ENCODE data around the gene ATG2A. TPM values are rescaled to one million over a fixed set of nuclear protein-coding genes. Genes with fewer than 3 reads are reported as not detected.
A peak's percentile ranks its signal among the peaks of the same experiment; 100 is the strongest.

ATG2A gene
- total and polyA plus RNA-seq, 9 of the 15 experiments (the other 6 are each of a cell fraction or from before 2014, with no cell fraction given), result 0.25 to 45.9 (median 5.2) TPM

DNA sequence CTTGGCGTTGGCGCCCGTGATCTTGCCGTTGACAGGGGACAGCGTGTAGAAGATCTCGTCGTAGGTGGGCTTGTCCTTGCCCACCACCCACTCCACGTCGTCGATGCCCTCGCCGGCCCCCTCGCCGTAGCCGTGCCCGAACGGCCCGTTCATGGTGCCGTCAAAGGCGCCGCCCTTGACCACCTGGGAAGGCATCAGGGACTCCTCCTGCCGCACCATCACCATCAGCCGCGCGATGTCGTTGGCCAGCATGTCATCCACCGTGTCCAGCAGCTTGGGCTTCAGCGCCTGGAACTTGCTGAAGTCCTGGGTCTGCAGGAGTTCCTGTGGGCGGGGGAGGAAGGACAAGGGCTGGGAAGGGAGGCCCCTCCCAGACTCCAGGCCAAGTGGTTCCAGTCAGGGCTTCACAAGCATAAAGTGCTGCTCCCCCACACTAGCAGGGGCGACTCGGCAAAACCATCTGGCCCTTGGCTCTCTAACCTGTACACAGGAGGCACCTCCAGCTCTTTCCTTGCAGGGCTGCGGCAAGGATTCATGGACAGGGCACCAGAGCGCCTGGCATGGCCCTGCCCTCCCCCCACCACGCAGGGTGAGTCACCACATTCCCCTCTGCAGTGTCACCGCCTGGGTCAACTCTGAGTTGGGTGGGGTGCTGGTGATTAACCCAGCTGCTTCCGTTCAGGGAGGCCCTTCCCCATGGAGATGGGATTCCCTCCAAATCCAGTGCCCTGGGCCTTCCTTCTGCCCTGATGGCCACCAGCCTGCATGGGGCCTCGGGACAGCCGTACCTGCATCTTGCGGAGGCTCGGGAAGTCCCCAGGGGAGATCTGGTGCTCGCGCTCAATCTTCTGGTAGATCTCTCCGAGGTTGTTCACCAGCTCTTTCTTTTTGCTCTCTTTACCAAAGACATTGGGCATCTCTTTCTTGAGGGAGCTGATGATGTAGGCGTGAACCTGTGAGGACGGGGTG, 62.2 kb downstream of the ATG2A start (continued):
- TF ChIP-seq NONO (IDR thresholded peaks at IDR 0.05; ENCODE audit: low read depth in 2 of 2, low read length in 1 of 2) (peak in 1 of 2 experiments; percentile 52; a peak in 1 of 4 replicates), KLF13 (tag; IDR thresholded peaks at IDR 0.05; ENCODE audit: borderline replicate concordance, low read depth) (no peak), PHB (CRISPR knock-in tag; IDR thresholded peaks at IDR 0.05) (no peak), ZNF23 (CRISPR knock-in tag; IDR thresholded peaks at IDR 0.05) (no peak), ZNF445 (CRISPR knock-in tag; IDR thresholded peaks at IDR 0.05; ENCODE audit: low read depth) (no peak), HDGF (IDR thresholded peaks at IDR 0.05) (no peak; the same call in 1 of the 2 replicates), LEF1 (IDR thresholded peaks at IDR 0.05) (peak; percentile 87), RBM22 (IDR thresholded peaks at IDR 0.05; ENCODE audit: low read depth, low read length, poor library complexity, severe bottlenecking) (peak; percentile 45), ZNF324 (CRISPR knock-in tag; IDR thresholded peaks at IDR 0.05) (no peak), CEBPG (CRISPR knock-in tag; IDR thresholded peaks at IDR 0.05) (no peak), CEBPG (tag; conservative IDR thresholded peaks at IDR 0.05 in 1 of 2, IDR thresholded peaks at IDR 0.05 in 1 of 2) (no peak), FOXK2 (conservative IDR thresholded peaks at IDR 0.05 in 1 of 2, IDR thresholded peaks at IDR 0.05 in 1 of 2; ENCODE audit: low read depth in 2 of 2) (0 out of 4 replicates have a peak, but pooled peaks of 1 of the 2 experiments have one; percentile 21), RB1 (IDR thresholded peaks at IDR 0.05; ENCODE audit: low read depth) (no peak), CBX5 (IDR thresholded peaks at IDR 0.05; ENCODE audit: borderline replicate concordance, low read depth) (no peak), SLC30A9 (CRISPR knock-in tag; IDR thresholded peaks at IDR 0.05) (no peak), MBD2 (IDR thresholded peaks at IDR 0.05; ENCODE audit: borderline replicate concordance, low read depth) (peak; percentile 70), ZBTB7A (IDR thresholded peaks at IDR 0.05; ENCODE audit: borderline replicate concordance, control insufficient read depth, low read depth, low read length) (peak; percentile 55; the same call in 1 of the 2 replicates), ZZZ3 (IDR thresholded peaks at IDR 0.05) (no peak)
- TF ChIP-seq, protein P1, sequence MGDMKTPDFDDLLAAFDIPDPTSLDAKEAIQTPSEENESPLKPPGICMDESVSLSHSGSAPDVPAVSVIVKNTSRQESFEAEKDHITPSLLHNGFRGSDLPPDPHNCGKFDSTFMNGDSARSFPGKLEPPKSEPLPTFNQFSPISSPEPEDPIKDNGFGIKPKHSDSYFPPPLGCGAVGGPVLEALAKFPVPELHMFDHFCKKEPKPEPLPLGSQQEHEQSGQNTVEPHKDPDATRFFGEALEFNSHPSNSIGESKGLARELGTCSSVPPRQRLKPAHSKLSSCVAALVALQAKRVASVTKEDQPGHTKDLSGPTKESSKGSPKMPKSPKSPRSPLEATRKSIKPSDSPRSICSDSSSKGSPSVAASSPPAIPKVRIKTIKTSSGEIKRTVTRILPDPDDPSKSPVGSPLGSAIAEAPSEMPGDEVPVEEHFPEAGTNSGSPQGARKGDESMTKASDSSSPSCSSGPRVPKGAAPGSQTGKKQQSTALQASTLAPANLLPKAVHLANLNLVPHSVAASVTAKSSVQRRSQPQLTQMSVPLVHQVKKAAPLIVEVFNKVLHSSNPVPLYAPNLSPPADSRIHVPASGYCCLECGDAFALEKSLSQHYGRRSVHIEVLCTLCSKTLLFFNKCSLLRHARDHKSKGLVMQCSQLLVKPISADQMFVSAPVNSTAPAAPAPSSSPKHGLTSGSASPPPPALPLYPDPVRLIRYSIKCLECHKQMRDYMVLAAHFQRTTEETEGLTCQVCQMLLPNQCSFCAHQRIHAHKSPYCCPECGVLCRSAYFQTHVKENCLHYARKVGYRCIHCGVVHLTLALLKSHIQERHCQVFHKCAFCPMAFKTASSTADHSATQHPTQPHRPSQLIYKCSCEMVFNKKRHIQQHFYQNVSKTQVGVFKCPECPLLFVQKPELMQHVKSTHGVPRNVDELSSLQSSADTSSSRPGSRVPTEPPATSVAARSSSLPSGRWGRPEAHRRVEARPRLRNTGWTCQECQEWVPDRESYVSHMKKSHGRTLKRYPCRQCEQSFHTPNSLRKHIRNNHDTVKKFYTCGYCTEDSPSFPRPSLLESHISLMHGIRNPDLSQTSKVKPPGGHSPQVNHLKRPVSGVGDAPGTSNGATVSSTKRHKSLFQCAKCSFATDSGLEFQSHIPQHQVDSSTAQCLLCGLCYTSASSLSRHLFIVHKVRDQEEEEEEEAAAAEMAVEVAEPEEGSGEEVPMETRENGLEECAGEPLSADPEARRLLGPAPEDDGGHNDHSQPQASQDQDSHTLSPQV (IDR thresholded peaks at IDR 0.05), result peak; percentile 97
- TF ChIP-seq, protein P2, sequence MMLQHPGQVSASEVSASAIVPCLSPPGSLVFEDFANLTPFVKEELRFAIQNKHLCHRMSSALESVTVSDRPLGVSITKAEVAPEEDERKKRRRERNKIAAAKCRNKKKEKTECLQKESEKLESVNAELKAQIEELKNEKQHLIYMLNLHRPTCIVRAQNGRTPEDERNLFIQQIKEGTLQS (IDR thresholded peaks at IDR 0.05), result peak; percentile 100
- TF ChIP-seq, protein P2 (CRISPR knock-in tag; conservative IDR thresholded peaks at IDR 0.05), result peak; percentile 99
- TF ChIP-seq, protein P3, sequence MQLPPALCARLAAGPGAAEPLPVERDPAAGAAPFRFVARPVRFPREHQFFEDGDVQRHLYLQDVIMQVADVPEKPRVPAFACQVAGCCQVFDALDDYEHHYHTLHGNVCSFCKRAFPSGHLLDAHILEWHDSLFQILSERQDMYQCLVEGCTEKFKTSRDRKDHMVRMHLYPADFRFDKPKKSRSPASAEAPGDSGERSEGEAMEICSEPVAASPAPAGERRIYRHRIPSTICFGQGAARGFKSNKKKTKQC (CRISPR knock-in tag; IDR thresholded peaks at IDR 0.05), result no peak

Data from K562 (cell line).